H1 (cell line): ENCODE results near the gene SHC3. TPM values are rescaled to one million over a fixed set of nuclear protein-coding genes. Genes with fewer than 3 reads are reported as not detected.

Experiments
- POU5F1 ChIP-seq: IDR thresholded peaks from 2 replicates; pipeline ENCODE4 v1.6.1; 2011; ENCODE audit warnings: low read depth, mild to moderate bottlenecking, low read length, moderate library complexity
- polyA plus RNA-seq, 7 experiments: library from polyadenylated mRNA; depleted of rRNA in 3 of 7; stranded (reverse) in 5 of 7; unstranded in 2 of 7; fragments of >200 nt in 5 of 7; fragments of 200-250 nt in 2 of 7; gene quantifications; 1 replicate in 5 of 7; 2 replicates in 1 of 7; 4 replicates in 1 of 7; pipeline versions ENCODE4 v1.2.1 to v1.2.3, GENCODE V29; 2011 to 2013; ENCODE audit warnings: missing spikeins in 2 of 7, mixed read lengths in 2 of 7
- total RNA-seq: library from RNA; stranded (reverse); fragmentation: NEBNext Ultra II Directional; extraction: Animal tissue kit (Norgen Biotek cat#: 25700); gene quantifications from 2 replicates; pipeline ENCODE4 v1.2.1, GENCODE V29; 2021
- TF ChIP-seq, protein P1 (sequence below): IDR thresholded peaks from 2 replicates; pipeline ENCODE4 v1.6.1; 2012; ENCODE audit warnings: inconsistent platforms

The SHC3 gene
- total and polyA plus RNA-seq, 2 of the 8 experiments (the other 6 are each of a cell fraction or from before 2014, with no cell fraction given), result 1.4 to 7.1 TPM

DNA sequence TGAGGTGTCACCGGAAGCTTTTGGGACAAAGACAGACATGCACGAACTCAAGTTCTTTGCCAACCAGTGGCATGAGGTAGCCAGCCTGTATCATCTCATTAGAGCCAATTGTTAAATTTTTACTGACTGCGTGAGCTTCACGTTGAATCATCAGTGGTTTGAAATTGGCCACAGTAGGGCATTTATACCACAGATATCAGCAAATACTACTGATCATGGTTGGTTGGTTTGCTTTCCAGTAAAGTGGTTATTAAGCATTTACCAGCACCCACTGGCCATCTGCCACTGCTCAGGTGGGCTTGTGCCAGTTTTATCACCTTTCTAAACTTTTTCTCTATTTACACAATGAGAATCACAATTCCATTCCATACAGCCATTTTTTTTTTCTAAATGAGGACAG is 28.4 kb upstream of the SHC3 start (continued):
- TF ChIP-seq, protein P1, sequence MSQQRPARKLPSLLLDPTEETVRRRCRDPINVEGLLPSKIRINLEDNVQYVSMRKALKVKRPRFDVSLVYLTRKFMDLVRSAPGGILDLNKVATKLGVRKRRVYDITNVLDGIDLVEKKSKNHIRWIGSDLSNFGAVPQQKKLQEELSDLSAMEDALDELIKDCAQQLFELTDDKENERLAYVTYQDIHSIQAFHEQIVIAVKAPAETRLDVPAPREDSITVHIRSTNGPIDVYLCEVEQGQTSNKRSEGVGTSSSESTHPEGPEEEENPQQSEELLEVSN, result no peak
- no peak for TF ChIP-seq POU5F1
- TF ChIP-seq, all 59 proteins: peak for 0
